HG02885 (cell line): ENCODE data around the gene OVCA2.
A peak's percentile ranks its signal among the peaks of the same experiment; 100 is the strongest.

ENCODE experiments used
- ATAC-seq: cut with Tn5 transposase; IDR thresholded peaks from one replicate; pipeline ENCODE4 v1.9.1; 2021; ENCODE audit warnings: mild to moderate bottlenecking; ENCODE audit not compliant: unreplicated experiment, poor library complexity

The OVCA2 gene

GRCh38 chr17:2062571-2063183 is 20.9 kb downstream of the OVCA2 start:
- no peak for ATAC-seq

GRCh38 chr17:2063261-2064146 is 21.7 kb downstream of the OVCA2 start:
- ATAC-seq: no peak

DNA sequence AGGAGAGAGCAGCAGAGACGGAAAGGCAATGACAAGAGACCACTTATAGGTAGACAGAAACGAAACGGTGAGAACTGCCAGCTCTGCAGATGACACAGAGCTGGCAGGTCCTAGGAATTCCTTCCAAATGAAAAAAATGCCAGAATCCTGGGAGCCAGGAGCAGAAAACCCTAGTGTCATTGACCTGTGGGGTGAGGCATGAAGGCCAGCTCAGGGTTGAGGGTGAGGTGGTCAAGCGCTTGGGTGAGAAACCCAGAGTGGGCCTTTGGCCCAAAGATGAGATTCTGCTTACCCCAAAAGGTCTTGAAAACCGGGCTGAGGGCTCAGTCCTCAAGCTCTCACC is 22.3 kb downstream of the OVCA2 start:
- ATAC-seq: no peak

- no peak for ATAC-seq
Measured at GRCh38 chr17:2064520-2064971, 22.7 kb downstream of the OVCA2 start.

GRCh38 chr17:2064980-2065785 is 23.4 kb downstream of the OVCA2 start:
- peak; percentile 43 for ATAC-seq

GRCh38 chr17:2065949-2066400 is 24.2 kb downstream of the OVCA2 start:
- no peak for ATAC-seq

DNA sequence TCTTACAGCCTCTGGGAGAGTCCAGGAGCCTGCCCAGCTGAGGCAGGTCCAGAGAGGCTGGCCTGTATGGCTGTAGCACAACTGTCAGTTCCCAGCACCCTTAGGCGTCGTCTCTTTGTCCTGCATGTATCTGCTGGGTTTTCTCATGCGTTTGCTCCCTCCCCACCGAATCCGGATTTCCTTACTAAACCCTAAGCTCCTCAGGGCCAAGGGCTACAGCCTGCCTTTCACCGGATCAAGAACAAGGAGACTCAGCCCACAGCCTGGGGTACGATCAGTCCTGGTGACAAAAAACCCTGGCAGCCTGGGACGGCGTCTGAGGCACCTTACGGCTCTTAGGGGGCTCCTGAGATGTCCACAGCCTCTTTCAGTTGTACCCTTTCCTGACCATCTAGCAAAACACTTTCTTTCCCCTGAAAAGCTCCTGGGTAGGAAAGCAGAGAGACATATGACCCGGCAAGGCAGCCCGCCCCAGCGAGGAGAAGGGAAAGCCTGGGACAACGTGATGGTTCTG is 25.3 kb downstream of the OVCA2 start:
- ATAC-seq: no peak

DNA sequence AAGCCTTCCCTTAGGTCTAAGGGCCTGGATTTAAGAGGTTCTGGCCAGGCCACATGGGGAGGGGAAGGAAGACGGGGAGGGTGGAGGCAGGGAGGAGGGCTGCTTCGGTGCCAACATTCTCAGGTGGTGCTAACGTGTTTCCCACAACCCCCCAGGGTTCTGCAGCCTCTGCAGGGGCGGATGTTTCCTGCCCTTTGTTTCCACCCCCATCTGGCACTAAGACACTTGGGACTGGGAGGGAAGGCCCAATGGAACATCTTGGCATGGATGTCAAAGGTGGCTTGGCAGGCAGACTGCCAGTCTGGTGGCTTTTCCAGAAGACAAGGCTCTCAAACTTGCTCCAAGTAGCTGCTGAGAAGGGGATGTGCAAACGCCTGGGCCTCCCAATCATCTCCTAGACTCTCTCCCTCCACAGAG is 25.8 kb downstream of the OVCA2 start:
- no peak for ATAC-seq

- no peak for ATAC-seq
Measured at GRCh38 chr17:2068031-2068518, 26.3 kb downstream of the OVCA2 start.

DNA sequence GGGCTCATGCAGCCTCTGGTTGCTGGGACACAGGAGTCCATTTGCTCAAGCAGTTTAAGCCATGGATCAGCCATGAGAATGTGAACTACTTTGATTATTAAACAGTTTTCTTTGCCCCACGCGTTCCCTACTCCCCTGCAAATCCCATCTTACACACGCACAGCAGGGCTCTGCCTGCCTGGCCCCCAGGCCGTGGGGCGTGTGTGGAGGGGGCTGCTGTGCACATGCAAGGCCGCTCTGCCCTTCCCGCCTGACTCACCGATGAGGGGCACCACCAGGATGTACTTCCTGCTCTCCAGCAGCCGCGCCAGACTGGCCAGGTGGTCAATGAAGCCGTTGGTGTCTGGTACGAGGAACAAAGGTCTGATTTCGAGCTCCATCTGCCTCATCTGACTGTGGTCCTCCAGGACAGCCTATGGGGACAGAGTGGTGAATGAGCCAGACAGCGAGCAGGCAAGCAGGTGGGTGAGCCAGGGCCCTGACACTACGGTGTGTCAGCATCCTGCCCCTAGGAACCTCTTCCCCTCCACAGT is 26.8 kb downstream of the OVCA2 start:
- no peak for ATAC-seq

- peak; percentile 61 for ATAC-seq
Measured at GRCh38 chr17:2070241-2071023, 28.6 kb downstream of the OVCA2 start.

DNA sequence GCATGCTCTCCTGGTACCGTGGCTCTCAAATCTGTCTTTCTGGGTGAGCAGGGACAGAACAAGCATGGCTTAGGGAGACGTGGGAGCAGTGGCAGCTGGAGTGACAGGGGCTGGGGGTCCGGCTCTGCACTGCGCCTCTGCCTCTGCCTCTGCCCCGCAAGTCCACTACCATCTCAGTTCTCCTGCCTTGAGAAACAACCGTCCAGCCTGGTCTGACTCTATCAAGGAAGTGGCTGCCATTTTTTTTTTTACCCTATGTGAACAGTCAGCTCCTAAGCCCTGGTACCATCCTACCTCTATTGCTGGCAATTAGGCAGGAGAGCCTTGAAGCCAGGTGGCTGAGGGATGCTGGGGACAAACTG is 29.2 kb downstream of the OVCA2 start:
- no peak for ATAC-seq

- ATAC-seq: no peak
Measured at GRCh38 chr17:2071455-2072281, 29.8 kb downstream of the OVCA2 start.

- no peak for ATAC-seq
Measured at GRCh38 chr17:2074919-2075318, 33.1 kb downstream of the OVCA2 start.

- ATAC-seq: peak; percentile 66
Measured at GRCh38 chr17:2075336-2076086, 33.7 kb downstream of the OVCA2 start.

DNA sequence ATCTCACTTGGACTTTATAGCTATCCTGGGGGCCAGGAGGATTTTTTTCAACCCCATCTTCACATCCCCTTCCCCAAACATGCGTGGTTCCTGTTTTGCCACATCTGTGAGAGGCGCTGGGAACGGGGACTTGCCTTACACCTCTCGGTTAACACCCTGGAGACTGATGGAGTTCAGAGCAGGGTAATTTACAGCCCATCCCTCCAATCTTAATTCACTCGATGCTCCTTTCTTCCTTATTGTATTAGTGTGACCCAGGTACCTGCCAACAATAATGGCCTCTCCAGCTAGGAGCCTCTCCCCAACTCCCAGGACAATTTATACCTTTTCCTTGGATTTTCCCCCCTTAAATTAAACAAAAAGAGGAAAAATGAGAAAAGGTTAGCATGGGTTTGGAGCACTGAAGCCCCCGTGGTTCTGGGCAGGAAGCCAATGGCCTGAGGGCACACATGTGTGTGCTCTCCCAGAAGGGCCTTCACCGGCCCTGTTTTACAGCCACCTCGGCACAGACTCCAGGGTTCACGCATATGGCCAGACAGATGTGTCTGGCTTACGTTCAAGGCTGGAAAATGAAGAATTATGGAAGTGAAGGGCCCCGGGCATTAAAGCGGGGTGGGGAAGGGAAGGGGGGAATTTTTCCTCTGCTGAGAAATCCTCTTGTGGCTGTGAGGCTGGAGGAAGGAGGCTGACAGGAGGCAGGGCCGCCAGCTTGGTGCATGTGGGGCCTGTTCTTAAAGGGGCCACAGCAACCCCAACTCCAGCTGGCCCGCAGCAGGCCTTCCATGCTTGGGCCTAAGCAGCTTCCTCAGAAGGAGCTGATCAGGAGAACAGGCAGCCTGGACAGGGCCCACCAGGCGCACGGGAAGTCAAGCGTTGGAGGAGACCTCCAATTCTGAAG is 34.5 kb downstream of the OVCA2 start:
- no peak for ATAC-seq

GRCh38 chr17:2077040-2077439 is 35.2 kb downstream of the OVCA2 start:
- ATAC-seq: no peak
